HCT116 (cell line): Measurements from ENCODE around the gene PRKCZ.

ENCODE experiments used
- CEBPB ChIP-seq: IDR thresholded peaks from 2 replicates; pipeline ENCODE4 v1.6.1; 2012; ENCODE audit warnings: low read depth
- CTCF ChIP-seq, 3 experiments: fragments of 200-600 bp in 1 of 3; sonication (generic) in 1 of 3; IDR thresholded peaks in 2 of 3; conservative IDR thresholded peaks in 1 of 3; 2 replicates each; pipeline ENCODE4 v1.5.1; 2012 to 2017; ENCODE audit warnings: low read depth in 2 of 3, low read length in 2 of 3, antibody characterized with exemption in 1 of 3, borderline replicate concordance in 1 of 3, control low read depth in 1 of 3, mild to moderate bottlenecking in 1 of 3, mixed read lengths in 1 of 3, mixed run types in 1 of 3, moderate library complexity in 1 of 3; ENCODE audit not compliant: insufficient read depth in 1 of 3
- ELF1 ChIP-seq: IDR thresholded peaks from 2 replicates; pipeline ENCODE4 v1.6.1; 2012; ENCODE audit warnings: low read depth, borderline replicate concordance
- POLR2A ChIP-seq: IDR thresholded peaks from 2 replicates; pipeline ENCODE4 v1.7.0; 2011; ENCODE audit warnings: borderline replicate concordance; ENCODE audit not compliant: insufficient read depth, insufficient read length; ENCODE audit errors: extremely low read depth
- POLR2AphosphoS5 ChIP-seq: IDR thresholded peaks from 2 replicates; pipeline ENCODE4 v1.6.1; 2011; ENCODE audit warnings: mild to moderate bottlenecking, low read depth, low read length, moderate library complexity
- RAD21 ChIP-seq: IDR thresholded peaks from 2 replicates; pipeline ENCODE4 v1.6.1; 2012; ENCODE audit warnings: low read depth, mild to moderate bottlenecking
- TCF7L2 ChIP-seq: IDR thresholded peaks from 2 replicates; pipeline ENCODE4 v1.7.0; 2011; ENCODE audit warnings: borderline replicate concordance, inconsistent platforms; ENCODE audit not compliant: insufficient read depth, insufficient read length; ENCODE audit errors: extremely low read depth

- TF ChIP-seq POLR2AphosphoS5 (no peak), RAD21 (no peak), POLR2A (no peak), TCF7L2 (no peak), CEBPB (no peak), CTCF (IDR thresholded peaks at IDR 0.05 in 2 of 3, conservative IDR thresholded peaks at IDR 0.05 in 1 of 3; ENCODE audit: borderline replicate concordance in 1 of 3, insufficient read depth in 1 of 3, low read depth in 2 of 3, low read length in 2 of 3) (no peak), ELF1 (no peak)
Observed at GRCh38 chr1:2135441-2135841, 85.2 kb downstream of the PRKCZ start.
